B cell (primary cell): ENCODE data around the gene C17orf67. TPM values are rescaled to one million over a fixed set of nuclear protein-coding genes. Genes with fewer than 3 reads are reported as not detected.
"Not testable (repeated sequence)": the region's sequence is repeated elsewhere in the genome, so short reads cannot be mapped to it uniquely, and the experiment has no call there.

Source experiments
- ATAC-seq: fragments of 200-7000 bp; cut with Tn5 transposase; one replicate; pipeline ENCODE4 v1.10.0; 2021; ENCODE audit warnings: low read depth, mild to moderate bottlenecking, moderate number of reproducible peaks, moderate library complexity
- CTCF ChIA-PET: fragments of 350-600 bp; sonication (Branson Sonifier 250); formaldehyde crosslinking; loops from one replicate; lab custom pipeline; 2021; ENCODE audit warnings: antibody characterized with exemption, inconsistent platforms; lab: Charles Lee
- POLR2A ChIA-PET: fragments of 350-600 bp; sonication (Branson Sonifier 250); formaldehyde crosslinking; loops from one replicate; lab custom pipeline; 2021; ENCODE audit warnings: antibody characterized with exemption; lab: Charles Lee
- DNase-seq: peaks from one replicate; pipeline ENCODE4 v3.0.0; 2013
- H2AFZ ChIP-seq: 2 replicates; pipeline ENCODE4 v1.6.1; 2012; ENCODE audit warnings: mild to moderate bottlenecking, low read depth, low read length; ENCODE audit not compliant: insufficient read depth, poor library complexity, severe bottlenecking
- H3K27ac ChIP-seq, 2 donors: 1 replicate in 1 of 2; 2 replicates in 1 of 2; pipeline ENCODE4 v1.5.1; 2012 to 2013; ENCODE audit warnings: low read length in 2 of 2, mild to moderate bottlenecking in 2 of 2, moderate library complexity in 1 of 2
- H3K27me3 ChIP-seq, 4 experiments: fragments of 200-600 bp in 1 of 4; sonication (generic) in 1 of 4; replicated peaks in 1 of 4; 1 replicate in 2 of 4; 2 replicates in 2 of 4; pipeline versions ENCODE4 v1.6.1 to v1.7.0; 2013 to 2016; ENCODE audit warnings: low read length in 3 of 4, mild to moderate bottlenecking in 2 of 4, mixed read lengths in 1 of 4, moderate library complexity in 1 of 4; ENCODE audit not compliant: insufficient read depth in 4 of 4, control insufficient read depth in 3 of 4; ENCODE audit errors: control extremely low read depth in 1 of 4
- H3K36me3 ChIP-seq, 2 experiments: replicated peaks in 1 of 2; 1 replicate in 1 of 2; 2 replicates in 1 of 2; pipeline versions ENCODE4 v1.6.1 to v1.7.1; 2013; ENCODE audit warnings: low read length in 1 of 2; ENCODE audit not compliant: insufficient read depth in 2 of 2, control insufficient read depth in 1 of 2; ENCODE audit errors: control extremely low read depth in 1 of 2, extremely low read depth in 1 of 2
- H3K4me1 ChIP-seq, 2 donors: fragments of 200-600 bp in 1 of 2; sonication (generic) in 1 of 2; 1 replicate in 1 of 2; 2 replicates in 1 of 2; pipeline versions ENCODE4 v1.5.1 to v1.6.1; 2013 to 2017; ENCODE audit warnings: low read length in 2 of 2; ENCODE audit not compliant: control insufficient read depth in 2 of 2, insufficient read depth in 2 of 2
- H3K4me2 ChIP-seq: replicated peaks from 2 replicates; pipeline ENCODE3; 2012; ENCODE audit warnings: mild to moderate bottlenecking, low read depth, low read length; ENCODE audit not compliant: poor library complexity, severe bottlenecking
- H3K4me3 ChIP-seq, 5 experiments: fragments of 200-600 bp in 1 of 5; sonication (generic) in 1 of 5; 1 replicate in 3 of 5; 2 replicates in 2 of 5; pipeline versions ENCODE4 v1.5.1 to v1.7.0; 2011 to 2016; ENCODE audit warnings: low read length in 4 of 5, mild to moderate bottlenecking in 4 of 5, low read depth in 2 of 5, control low read depth in 1 of 5, moderate library complexity in 1 of 5; ENCODE audit not compliant: insufficient read depth in 1 of 5; ENCODE audit errors: control extremely low read depth in 1 of 5, extremely low read depth in 1 of 5
- H3K79me2 ChIP-seq: fragments of 200-600 bp; sonication (generic); one replicate; pipeline ENCODE4 v1.6.0; 2016; ENCODE audit warnings: low read length; ENCODE audit not compliant: control insufficient read depth, insufficient read depth
- H3K9ac ChIP-seq: fragments of 200-600 bp; sonication (generic); 2 replicates; pipeline ENCODE4 v1.6.1; 2017; ENCODE audit warnings: mild to moderate bottlenecking, low read length, moderate library complexity
- H3K9me3 ChIP-seq, 3 donors: one replicate each; pipeline versions ENCODE4 v1.6.1 to v1.7.1; 2013; ENCODE audit warnings: low read length in 2 of 3; ENCODE audit not compliant: control insufficient read depth in 2 of 3, insufficient read depth in 1 of 3; ENCODE audit errors: control extremely low read depth in 1 of 3
- H4K20me1 ChIP-seq: 2 replicates; pipeline ENCODE4 v1.6.0; 2012; ENCODE audit warnings: mild to moderate bottlenecking, low read length; ENCODE audit not compliant: insufficient read depth, control insufficient read depth, poor library complexity, severe bottlenecking
- H3K27ac Mint-ChIP-seq: one replicate; pipeline ENCODE4 v1.8.0; 2021; ENCODE audit warnings: mixed read lengths
- H3K27me3 Mint-ChIP-seq: one replicate; pipeline ENCODE4 v1.8.0; 2021; ENCODE audit warnings: mixed read lengths
- H3K4me1 Mint-ChIP-seq: one replicate; pipeline ENCODE4 v1.8.0; 2021; ENCODE audit warnings: mixed read lengths
- H3K4me3 Mint-ChIP-seq: one replicate; pipeline ENCODE4 v1.8.0; 2021; ENCODE audit warnings: mixed read lengths
- H3K9me3 Mint-ChIP-seq: one replicate; pipeline ENCODE4 v1.8.0; 2022; ENCODE audit warnings: mixed read lengths; ENCODE audit not compliant: insufficient read depth
- EZH2 ChIP-seq: IDR thresholded peaks from 2 replicates; pipeline ENCODE4 v1.6.1; 2012; ENCODE audit warnings: borderline replicate concordance, low read depth, mild to moderate bottlenecking, moderate library complexity, low read length; ENCODE audit not compliant: insufficient read depth, poor library complexity, severe bottlenecking
- WGBS: methylation state at CpG from one replicate; pipeline ENCODE4 v1.1.5; 2013; ENCODE audit warnings: missing lambda C conversion rate; ENCODE audit not compliant: insufficient coverage; 5-methylcytosine and 5-hydroxymethylcytosine counted together
- intact Hi-C: fragments of 100-400 bp; cut with micrococcal nuclease; formaldehyde crosslinking; loops from one replicate; pipeline ENCODE4 v1.10.0; 2022
- polyA plus RNA-seq: library from polyadenylated mRNA; depleted of rRNA; stranded (reverse); fragments of >200 nt; gene quantifications from 2 replicates; pipeline ENCODE4 v1.2.3, GENCODE V29; 2012
- total RNA-seq, 2 donors: library from RNA; stranded (reverse); fragments of 120-200 nt in 1 of 2; gene quantifications; 1 replicate in 1 of 2; 2 replicates in 1 of 2; pipeline versions ENCODE4 v1.2.3 to v1.2.4, GENCODE V29; 2013 to 2022
- TF ChIP-seq, protein P1 (sequence below): fragments of 200-600 bp; IDR thresholded peaks from one replicate; pipeline ENCODE4 v1.8.0; 2022; ENCODE audit warnings: antibody characterized with exemption, mild to moderate bottlenecking

Gene C17orf67
- total and polyA plus RNA-seq, 2 donors (not counting 1 experiment from before 2014, with no cell fraction given), result 5.0 to 10.0 TPM

DNA sequence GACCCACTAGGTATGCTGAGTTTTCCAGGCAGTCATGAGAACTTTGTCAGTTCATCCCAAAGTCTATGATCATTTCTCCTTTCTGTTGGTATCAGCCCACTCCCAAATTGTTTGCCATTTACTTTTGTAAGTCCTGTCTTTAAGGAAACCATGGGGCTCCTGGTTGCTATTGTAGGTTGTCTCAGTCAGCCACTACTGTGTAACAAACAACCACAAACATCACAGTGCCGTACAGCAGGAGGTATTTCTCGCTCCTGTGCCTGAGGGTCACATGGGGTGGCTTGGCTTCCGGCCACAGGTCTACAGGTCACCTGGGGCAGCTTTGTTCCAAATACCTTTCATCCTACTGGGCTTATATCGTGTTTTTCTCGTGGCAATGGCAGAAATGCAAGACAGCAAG lies 71.6 kb downstream of the C17orf67 start:
- Histone ChIP-seq H3K9ac (no peak overlapping the region), H3K4me2 (no peak overlapping the region), H3K36me3 (no peaks in the 10 kb centered on the region), H3K79me2 (no peaks in the 10 kb centered on the region), H3K4me3 (no peak overlapping the region), H3K27me3 (no peaks in the 10 kb centered on the region), H3K4me1 (no peaks in the 10 kb centered on the region), H3K27ac (no peak overlapping the region), H4K20me1 (no peaks in the 10 kb centered on the region), H3K9me3 (peaks cover 0 to 3% (median 0%) of the 10 kb centered on the region in 3 donors), H2AFZ (no peak overlapping the region)
- DNase-seq, result no peak
- Mint-ChIP-seq H3K4me1 (no peaks in the 10 kb centered on the region), H3K27me3 (peaks cover 28% of the 10 kb centered on the region), H3K9me3 (no peaks in the 10 kb centered on the region), H3K4me3 (no peak overlapping the region), H3K27ac (no peak overlapping the region)
- ATAC-seq, result no peak
- TF ChIP-seq, protein P1, sequence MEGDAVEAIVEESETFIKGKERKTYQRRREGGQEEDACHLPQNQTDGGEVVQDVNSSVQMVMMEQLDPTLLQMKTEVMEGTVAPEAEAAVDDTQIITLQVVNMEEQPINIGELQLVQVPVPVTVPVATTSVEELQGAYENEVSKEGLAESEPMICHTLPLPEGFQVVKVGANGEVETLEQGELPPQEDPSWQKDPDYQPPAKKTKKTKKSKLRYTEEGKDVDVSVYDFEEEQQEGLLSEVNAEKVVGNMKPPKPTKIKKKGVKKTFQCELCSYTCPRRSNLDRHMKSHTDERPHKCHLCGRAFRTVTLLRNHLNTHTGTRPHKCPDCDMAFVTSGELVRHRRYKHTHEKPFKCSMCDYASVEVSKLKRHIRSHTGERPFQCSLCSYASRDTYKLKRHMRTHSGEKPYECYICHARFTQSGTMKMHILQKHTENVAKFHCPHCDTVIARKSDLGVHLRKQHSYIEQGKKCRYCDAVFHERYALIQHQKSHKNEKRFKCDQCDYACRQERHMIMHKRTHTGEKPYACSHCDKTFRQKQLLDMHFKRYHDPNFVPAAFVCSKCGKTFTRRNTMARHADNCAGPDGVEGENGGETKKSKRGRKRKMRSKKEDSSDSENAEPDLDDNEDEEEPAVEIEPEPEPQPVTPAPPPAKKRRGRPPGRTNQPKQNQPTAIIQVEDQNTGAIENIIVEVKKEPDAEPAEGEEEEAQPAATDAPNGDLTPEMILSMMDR, result no peak
- TF ChIP-seq EZH2, result no peak
- ChIA-PET CTCF (no interaction called here), POLR2A (no interaction called here)
- 92% methylated on average over 5 of the region's 5 CpGs for WGBS
- intact Hi-C loops, result no loop called here

DNA sequence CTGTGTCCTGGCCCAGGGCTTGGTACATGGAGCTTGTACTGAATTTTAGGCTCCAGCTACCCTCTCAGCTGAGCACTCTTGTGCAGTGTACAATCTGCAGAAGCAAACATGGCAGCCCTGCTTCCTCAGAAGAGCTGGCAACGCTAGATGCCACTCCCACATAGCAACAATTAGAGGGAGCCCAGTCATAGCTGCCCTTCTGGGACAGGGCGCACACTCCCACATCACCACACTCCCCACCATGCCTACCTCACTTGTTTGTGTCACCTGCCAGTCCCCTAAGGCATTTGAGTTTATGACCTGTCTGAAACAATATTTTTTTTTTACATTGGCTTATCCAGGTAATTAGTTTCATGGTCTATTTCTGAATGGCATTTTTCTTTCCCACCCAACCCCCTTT lies 72.3 kb downstream of the C17orf67 start:
- CTCF ChIA-PET, result interaction anchor here (1.5 kb wide), 1 partner anchor 19 kb away, joined by 5 read pairs; no protein-coding TSS in a partner anchor
- H3K4me3 Mint-ChIP-seq, result no peak overlapping the region

DNA sequence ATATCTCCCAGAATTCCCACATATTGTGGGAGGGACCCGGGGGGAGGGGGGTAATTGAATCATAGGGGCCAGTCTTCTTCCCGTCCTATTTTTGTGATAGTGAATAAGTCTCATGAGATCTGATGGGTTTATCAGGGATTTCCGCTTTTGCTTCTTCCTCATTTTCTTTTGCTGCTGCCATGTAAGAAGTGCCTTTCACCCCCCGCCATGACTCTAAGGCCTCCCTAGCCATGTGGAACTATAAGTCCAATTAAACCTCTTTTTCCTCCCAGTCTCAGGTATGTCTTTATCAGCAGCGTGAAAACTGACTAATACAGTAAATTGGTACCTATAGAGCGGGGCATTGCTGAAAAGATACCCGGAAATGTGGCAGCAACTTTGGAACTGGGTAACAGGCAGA lies 76.1 kb downstream of the C17orf67 start:
- POLR2A ChIA-PET, H3K27ac Mint-ChIP-seq: not testable (repeated sequence)

More for the DNA sequence above, 72.3 kb downstream of the C17orf67 start:
- no peak overlapping the region for H3K4me3 ChIP-seq
- POLR2A ChIA-PET, result no interaction called here
- H3K27ac ChIP-seq, result no peak overlapping the region
- peaks cover 31% of the 10 kb centered on the region for H3K27me3 Mint-ChIP-seq
- intact Hi-C loops, result no loop called here
- TF ChIP-seq, protein P1, result no peak
- no peak for TF ChIP-seq EZH2
- H3K36me3 ChIP-seq, result no peaks in the 10 kb centered on the region
- H3K27me3 ChIP-seq, result no peaks in the 10 kb centered on the region
- no peak overlapping the region for H3K27ac Mint-ChIP-seq
- no peaks in the 10 kb centered on the region for H3K9me3 Mint-ChIP-seq
- ATAC-seq (no peak), DNase-seq (no peak)
- no peak overlapping the region for H2AFZ ChIP-seq
- no peaks in the 10 kb centered on the region for H3K4me1 ChIP-seq
- H3K79me2 ChIP-seq, result no peaks in the 10 kb centered on the region
- H3K9ac ChIP-seq, result no peak overlapping the region
- H3K4me1 Mint-ChIP-seq, result no peaks in the 10 kb centered on the region
- no peaks in the 10 kb centered on the region for H4K20me1 ChIP-seq
- H3K9me3 ChIP-seq, result peaks cover 0 to 3% (median 0%) of the 10 kb centered on the region in 3 donors
- no peak overlapping the region for H3K4me2 ChIP-seq
- WGBS, result 96% methylated on average over 2 of the region's 2 CpGs

More for the DNA sequence above, 76.1 kb downstream of the C17orf67 start:
- H3K9ac ChIP-seq, H3K27ac ChIP-seq, H3K4me1 Mint-ChIP-seq, H3K4me3 Mint-ChIP-seq, H3K9me3 Mint-ChIP-seq, DNase-seq, H3K27me3 ChIP-seq, H3K4me2 ChIP-seq, H3K4me3 ChIP-seq, ATAC-seq, CTCF ChIA-PET, intact Hi-C loops, H3K4me1 ChIP-seq, H3K36me3 ChIP-seq, H2AFZ ChIP-seq, H3K9me3 ChIP-seq, H3K79me2 ChIP-seq, H4K20me1 ChIP-seq: not testable (repeated sequence)
- WGBS, result 82% methylated on average over 3 of the region's 7 CpGs
- H3K27me3 Mint-ChIP-seq, result peaks cover 22% of the 10 kb centered on the region
